HG03378 (cell line): ENCODE measurements around the gene GPR137B.
A peak's percentile ranks its signal among the peaks of the same experiment; 100 is the strongest.
"Not testable (repeated sequence)": the region's sequence is repeated elsewhere in the genome, so short reads cannot be mapped to it uniquely, and the experiment has no call there.

Experiments used
- ATAC-seq: cut with Tn5 transposase; IDR thresholded peaks from one replicate; pipeline ENCODE4 v1.9.1; 2021; ENCODE audit warnings: mild to moderate bottlenecking, moderate library complexity; ENCODE audit not compliant: unreplicated experiment

The GPR137B gene

GRCh38 chr1:236143104-236143948, 987 bp downstream of the GPR137B start:
- ATAC-seq: peak; percentile 24

GRCh38 chr1:236144033-236144432, 1.7 kb downstream of the GPR137B start:
- no peak for ATAC-seq

GRCh38 chr1:236144446-236145150, 2.3 kb downstream of the GPR137B start:
- ATAC-seq: no peak

GRCh38 chr1:236147068-236147467, 4.7 kb downstream of the GPR137B start:
- ATAC-seq: no peak

GRCh38 chr1:236147521-236148469, 5.5 kb downstream of the GPR137B start:
- no peak for ATAC-seq

GRCh38 chr1:236148470-236148845, 6.1 kb downstream of the GPR137B start:
- no peak for ATAC-seq

- ATAC-seq: no peak
Measured at GRCh38 chr1:236149003-236149595, 6.8 kb downstream of the GPR137B start.

- no peak for ATAC-seq
Measured at GRCh38 chr1:236149696-236150228, 7.4 kb downstream of the GPR137B start.

GRCh38 chr1:236150311-236150955, 8.1 kb downstream of the GPR137B start:
- ATAC-seq: no peak

GRCh38 chr1:236150986-236151385, 8.6 kb downstream of the GPR137B start:
- no peak for ATAC-seq

GRCh38 chr1:236151739-236152424, 9.5 kb downstream of the GPR137B start:
- no peak for ATAC-seq

GRCh38 chr1:236154126-236154525, 11.8 kb downstream of the GPR137B start:
- ATAC-seq: no peak

- no peak for ATAC-seq
Measured at GRCh38 chr1:236154671-236155398, 12.5 kb downstream of the GPR137B start.

GRCh38 chr1:236155399-236155767, 13.0 kb downstream of the GPR137B start:
- ATAC-seq: no peak

GRCh38 chr1:236155841-236156503, 13.6 kb downstream of the GPR137B start:
- no peak for ATAC-seq

GRCh38 chr1:236156512-236157208, 14.3 kb downstream of the GPR137B start:
- peak; percentile 89 for ATAC-seq

GRCh38 chr1:236158072-236158471, 15.7 kb downstream of the GPR137B start:
- ATAC-seq: not testable (repeated sequence)

GRCh38 chr1:236158719-236159118, 16.4 kb downstream of the GPR137B start:
- ATAC-seq: no peak
